ENCODE data around the gene DLG2.

The DLG2 gene

DNA sequence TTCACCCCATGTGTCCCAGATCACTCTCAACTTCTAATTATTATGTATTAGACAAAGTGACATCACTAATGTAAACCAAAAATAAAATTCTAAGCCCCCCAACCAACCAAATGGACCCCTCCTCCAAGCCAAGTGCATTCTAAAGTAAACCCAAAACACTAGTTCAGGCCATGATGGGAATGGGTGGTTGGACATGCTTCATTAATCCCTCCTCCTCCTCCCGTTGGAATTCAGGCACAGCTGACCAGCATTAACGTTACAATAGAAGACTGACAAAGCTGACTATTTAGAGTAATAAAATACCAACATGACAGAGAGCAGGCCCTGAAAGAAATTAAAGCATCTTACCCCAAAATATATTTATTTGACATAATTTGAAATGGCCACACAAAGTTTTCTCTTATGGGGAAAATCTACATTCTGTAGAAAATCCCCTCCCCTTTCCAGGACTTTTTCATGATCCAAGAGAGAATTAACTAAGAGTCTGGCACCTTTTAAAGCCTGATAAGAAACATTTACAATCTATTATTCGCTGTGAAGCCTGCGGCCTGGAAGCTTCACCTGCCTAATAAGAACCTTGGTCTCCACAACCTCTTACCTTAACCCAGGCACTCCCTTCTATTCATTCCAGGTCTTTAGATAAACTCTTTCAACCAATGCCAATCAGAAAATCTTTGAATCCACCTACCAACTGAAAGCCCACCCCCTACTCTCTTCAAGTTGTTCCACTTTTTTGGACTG lies 1392.5 kb downstream of the DLG2 start:
- TF ChIP-seq, protein P1, sequence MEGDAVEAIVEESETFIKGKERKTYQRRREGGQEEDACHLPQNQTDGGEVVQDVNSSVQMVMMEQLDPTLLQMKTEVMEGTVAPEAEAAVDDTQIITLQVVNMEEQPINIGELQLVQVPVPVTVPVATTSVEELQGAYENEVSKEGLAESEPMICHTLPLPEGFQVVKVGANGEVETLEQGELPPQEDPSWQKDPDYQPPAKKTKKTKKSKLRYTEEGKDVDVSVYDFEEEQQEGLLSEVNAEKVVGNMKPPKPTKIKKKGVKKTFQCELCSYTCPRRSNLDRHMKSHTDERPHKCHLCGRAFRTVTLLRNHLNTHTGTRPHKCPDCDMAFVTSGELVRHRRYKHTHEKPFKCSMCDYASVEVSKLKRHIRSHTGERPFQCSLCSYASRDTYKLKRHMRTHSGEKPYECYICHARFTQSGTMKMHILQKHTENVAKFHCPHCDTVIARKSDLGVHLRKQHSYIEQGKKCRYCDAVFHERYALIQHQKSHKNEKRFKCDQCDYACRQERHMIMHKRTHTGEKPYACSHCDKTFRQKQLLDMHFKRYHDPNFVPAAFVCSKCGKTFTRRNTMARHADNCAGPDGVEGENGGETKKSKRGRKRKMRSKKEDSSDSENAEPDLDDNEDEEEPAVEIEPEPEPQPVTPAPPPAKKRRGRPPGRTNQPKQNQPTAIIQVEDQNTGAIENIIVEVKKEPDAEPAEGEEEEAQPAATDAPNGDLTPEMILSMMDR (IDR thresholded peaks at IDR 0.05; ENCODE audit: low read depth, low read length, poor library complexity, severe bottlenecking) = no peak
- no peak for TF ChIP-seq EZH2phosphoT487 (IDR thresholded peaks at IDR 0.05; ENCODE audit: borderline replicate concordance, low read length)
- Histone ChIP-seq H4K20me1 (ENCODE audit: control insufficient read depth, insufficient read depth, low read depth, low read length) (no peaks in the 10 kb centered on the region), H3K9me2 (replicated peaks; ENCODE audit: control insufficient read depth, low read length) (no peaks in the 10 kb centered on the region), H3K27me3 (ENCODE audit: control insufficient read depth, low read length) (no peaks in the 10 kb centered on the region), H3K4me2 (ENCODE audit: low read length) (no peak overlapping the region), H3K4me1 (ENCODE audit: control insufficient read depth, low read length) (no peaks in the 10 kb centered on the region), H3K27ac (ENCODE audit: low read depth, low read length) (no peak overlapping the region), H3F3A (ENCODE audit: control insufficient read depth, insufficient read depth) (no peaks in the 10 kb centered on the region), H3K36me3 (ENCODE audit: control insufficient read depth, low read length) (no peaks in the 10 kb centered on the region), H3K4me3 (ENCODE audit: low read length) (no peak overlapping the region), H3K9me3 (ENCODE audit: control insufficient read depth, insufficient read depth, low read length) (no peaks in the 10 kb centered on the region), H3K79me2 (ENCODE audit: control insufficient read depth, low read length) (no peaks in the 10 kb centered on the region)

DNA sequence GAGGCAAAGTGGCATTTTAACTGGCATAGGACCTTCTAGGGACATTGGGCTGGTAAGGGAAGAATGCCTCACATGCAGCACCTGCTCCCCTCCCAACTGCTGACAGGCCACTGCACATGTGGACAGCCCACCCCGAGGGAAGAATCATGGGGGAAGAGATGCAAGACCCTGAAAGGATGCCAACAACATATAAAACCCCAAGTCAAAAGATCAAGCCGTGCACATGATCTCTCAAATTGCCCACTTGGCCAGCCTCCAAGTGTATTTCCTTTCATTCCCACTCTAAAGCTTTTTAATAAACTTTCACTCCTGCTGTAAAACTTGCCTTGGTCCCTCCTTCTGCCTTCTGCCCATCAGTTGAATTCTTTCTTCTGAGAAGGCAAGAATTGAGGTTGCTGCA lies 1393.1 kb downstream of the DLG2 start:
- H3K36me3 ChIP-seq (ENCODE audit: control insufficient read depth, low read length) = no peaks in the 10 kb centered on the region
- H3K9me2 ChIP-seq (replicated peaks; ENCODE audit: control insufficient read depth, low read length) = no peaks in the 10 kb centered on the region
- no peaks in the 10 kb centered on the region for H3K27me3 ChIP-seq (ENCODE audit: control insufficient read depth, low read length)
- no peak overlapping the region for H3K4me3 ChIP-seq (ENCODE audit: low read length)
- TF ChIP-seq EZH2phosphoT487 (IDR thresholded peaks at IDR 0.05; ENCODE audit: borderline replicate concordance, low read length) = no peak
- TF ChIP-seq, protein P1 (IDR thresholded peaks at IDR 0.05; ENCODE audit: low read depth, low read length, poor library complexity, severe bottlenecking) = no peak
- H3K4me1 ChIP-seq (ENCODE audit: control insufficient read depth, low read length) = no peaks in the 10 kb centered on the region
- H4K20me1 ChIP-seq (ENCODE audit: control insufficient read depth, insufficient read depth, low read depth, low read length) = no peaks in the 10 kb centered on the region
- H3K4me2 ChIP-seq (ENCODE audit: low read length) = no peak overlapping the region
- no peak overlapping the region for H3K27ac ChIP-seq (ENCODE audit: low read depth, low read length)
- H3K79me2 ChIP-seq (ENCODE audit: control insufficient read depth, low read length) = no peaks in the 10 kb centered on the region
- no peaks in the 10 kb centered on the region for H3K9me3 ChIP-seq (ENCODE audit: control insufficient read depth, insufficient read depth, low read length)
- no peaks in the 10 kb centered on the region for H3F3A ChIP-seq (ENCODE audit: control insufficient read depth, insufficient read depth)

DNA sequence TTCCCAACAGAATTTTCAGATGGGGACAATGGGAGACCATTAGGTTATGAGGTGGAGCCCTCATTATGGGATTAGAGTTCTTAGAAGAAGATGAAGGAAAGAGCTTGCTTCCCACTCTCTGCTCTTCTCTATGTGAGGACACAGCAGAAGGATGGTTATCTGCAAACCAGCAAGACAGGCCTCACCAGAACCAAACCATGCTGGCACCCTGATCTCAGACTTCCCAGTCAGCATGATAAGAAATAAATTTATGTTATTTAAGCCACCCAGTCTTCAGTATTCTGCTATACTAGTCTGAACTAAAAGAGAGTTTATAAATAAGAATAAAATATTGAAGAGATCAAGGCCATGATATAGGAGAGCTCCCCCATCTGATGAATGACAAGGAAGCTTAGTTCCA lies 1394.6 kb downstream of the DLG2 start:
- Histone ChIP-seq H3K4me2 (ENCODE audit: low read length) (no peak overlapping the region), H3K4me3 (ENCODE audit: low read length) (no peak overlapping the region), H4K20me1 (ENCODE audit: control insufficient read depth, insufficient read depth, low read depth, low read length) (no peaks in the 10 kb centered on the region), H3K27ac (ENCODE audit: low read depth, low read length) (no peak overlapping the region), H3K9me3 (ENCODE audit: control insufficient read depth, insufficient read depth, low read length) (no peaks in the 10 kb centered on the region), H3K4me1 (ENCODE audit: control insufficient read depth, low read length) (no peaks in the 10 kb centered on the region), H3K9me2 (replicated peaks; ENCODE audit: control insufficient read depth, low read length) (no peaks in the 10 kb centered on the region), H3K36me3 (ENCODE audit: control insufficient read depth, low read length) (no peaks in the 10 kb centered on the region), H3K79me2 (ENCODE audit: control insufficient read depth, low read length) (no peaks in the 10 kb centered on the region), H3K27me3 (ENCODE audit: control insufficient read depth, low read length) (no peaks in the 10 kb centered on the region), H3F3A (ENCODE audit: control insufficient read depth, insufficient read depth) (no peaks in the 10 kb centered on the region)
- TF ChIP-seq, protein P1 (IDR thresholded peaks at IDR 0.05; ENCODE audit: low read depth, low read length, poor library complexity, severe bottlenecking) = no peak
- no peak for TF ChIP-seq EZH2phosphoT487 (IDR thresholded peaks at IDR 0.05; ENCODE audit: borderline replicate concordance, low read length)

All from DOHH2 (cell line).